ENCODE measurements around the gene MRPL24.
A peak's percentile ranks its signal among the peaks of the same experiment; 100 is the strongest.

MRPL24 gene

DNA sequence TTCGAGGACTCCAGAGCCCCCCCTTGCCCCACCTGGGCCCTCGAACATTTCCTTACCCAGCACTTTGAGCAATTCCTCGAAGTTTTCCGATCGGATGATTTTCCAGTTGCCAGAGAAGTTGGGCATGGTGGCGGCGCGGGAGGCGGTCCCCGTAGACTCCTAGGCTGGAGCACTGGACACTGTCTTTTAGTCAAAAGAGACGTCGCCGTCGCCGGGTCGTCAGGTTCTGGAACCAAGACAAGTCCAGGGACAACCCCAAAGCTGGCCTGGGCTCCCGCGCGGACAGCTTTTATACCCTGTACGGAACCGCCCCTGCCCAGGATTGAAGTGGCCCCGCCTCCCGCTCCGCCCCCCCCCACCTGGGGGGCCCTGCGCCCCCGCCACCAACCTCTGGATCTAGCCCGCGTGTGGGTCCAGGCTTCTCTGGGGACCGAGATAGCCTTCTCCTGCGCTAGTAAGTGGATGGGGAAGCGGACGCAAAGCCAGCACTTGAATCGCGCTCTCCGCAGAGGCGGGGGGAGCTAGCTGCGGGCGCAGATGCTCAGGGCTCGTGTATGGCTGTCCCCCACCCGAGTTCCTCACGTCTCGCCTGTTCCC is 35.5 kb downstream of the MRPL24 start, which contains the start of gene CRABP2:
Gene CRABP2 (minus strand): TSS at position 263 of the 597 bp plus-strand sequence. CDS start 137 bp downstream, at position 126.
- H3K4me1 ChIP-seq (ENCODE audit: low read length), result peaks cover 16% of the 10 kb centered on the region
- H3K4me3 ChIP-seq (ENCODE audit: low read length), result peak within 1 kb of the TSS; percentile 54
- peak within 1 kb of the TSS; percentile 96 for H3K4me2 ChIP-seq (ENCODE audit: low read depth, low read length)
- no peak for DNase-seq
- no peaks in the 10 kb centered on the region for H4K20me1 ChIP-seq (ENCODE audit: insufficient read depth, low read length)
- H3K9me2 ChIP-seq (replicated peaks; ENCODE audit: insufficient read depth, low read length), result no peaks in the 10 kb centered on the region
- H3F3A ChIP-seq (ENCODE audit: insufficient read depth, low read length), result no peaks in the 10 kb centered on the region; the same call in 1 of the 2 replicates
- no peak within 1 kb of the TSS; the same call in 1 of the 2 replicates for H3K9ac ChIP-seq (ENCODE audit: low read length)
- no peaks in the 10 kb centered on the region for H3K36me3 ChIP-seq (replicated peaks; ENCODE audit: insufficient read depth, low read length)
- no peaks in the 10 kb centered on the region for H3K79me2 ChIP-seq (ENCODE audit: low read length)
- peak within 1 kb of the TSS; percentile 60 for H2AFZ ChIP-seq (ENCODE audit: low read length)
- TF ChIP-seq EZH2 (optimal IDR thresholded peaks at IDR 0.05; ENCODE audit: low read depth, low read length) (no peak), EZH2phosphoT487 (IDR thresholded peaks at IDR 0.05; ENCODE audit: low read length) (no peak)
- TF ChIP-seq, protein P1, sequence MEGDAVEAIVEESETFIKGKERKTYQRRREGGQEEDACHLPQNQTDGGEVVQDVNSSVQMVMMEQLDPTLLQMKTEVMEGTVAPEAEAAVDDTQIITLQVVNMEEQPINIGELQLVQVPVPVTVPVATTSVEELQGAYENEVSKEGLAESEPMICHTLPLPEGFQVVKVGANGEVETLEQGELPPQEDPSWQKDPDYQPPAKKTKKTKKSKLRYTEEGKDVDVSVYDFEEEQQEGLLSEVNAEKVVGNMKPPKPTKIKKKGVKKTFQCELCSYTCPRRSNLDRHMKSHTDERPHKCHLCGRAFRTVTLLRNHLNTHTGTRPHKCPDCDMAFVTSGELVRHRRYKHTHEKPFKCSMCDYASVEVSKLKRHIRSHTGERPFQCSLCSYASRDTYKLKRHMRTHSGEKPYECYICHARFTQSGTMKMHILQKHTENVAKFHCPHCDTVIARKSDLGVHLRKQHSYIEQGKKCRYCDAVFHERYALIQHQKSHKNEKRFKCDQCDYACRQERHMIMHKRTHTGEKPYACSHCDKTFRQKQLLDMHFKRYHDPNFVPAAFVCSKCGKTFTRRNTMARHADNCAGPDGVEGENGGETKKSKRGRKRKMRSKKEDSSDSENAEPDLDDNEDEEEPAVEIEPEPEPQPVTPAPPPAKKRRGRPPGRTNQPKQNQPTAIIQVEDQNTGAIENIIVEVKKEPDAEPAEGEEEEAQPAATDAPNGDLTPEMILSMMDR (IDR thresholded peaks at IDR 0.05; ENCODE audit: low read length), result no peak
- peaks cover 68% of the 10 kb centered on the region for H3K27me3 ChIP-seq (replicated peaks; ENCODE audit: insufficient read depth, low read length)
- no peak within 1 kb of the TSS for H3K27ac ChIP-seq (ENCODE audit: low read length)
- no peaks in the 10 kb centered on the region for H3K9me3 ChIP-seq (replicated peaks; ENCODE audit: insufficient read depth, low read length)

- no peak overlapping the region for H3K4me3 ChIP-seq (ENCODE audit: low read length)
- no peak for TF ChIP-seq EZH2 (optimal IDR thresholded peaks at IDR 0.05; ENCODE audit: low read depth, low read length)
- TF ChIP-seq, protein P1 (IDR thresholded peaks at IDR 0.05; ENCODE audit: low read length), result no peak
- TF ChIP-seq EZH2phosphoT487 (IDR thresholded peaks at IDR 0.05; ENCODE audit: low read length), result no peak
- no peaks in the 10 kb centered on the region for H4K20me1 ChIP-seq (ENCODE audit: insufficient read depth, low read length)
- no peaks in the 10 kb centered on the region for H3K9me3 ChIP-seq (replicated peaks; ENCODE audit: insufficient read depth, low read length)
- H2AFZ ChIP-seq (ENCODE audit: low read length), result no peak overlapping the region
- DNase-seq, result no peak
- H3K4me2 ChIP-seq (ENCODE audit: low read depth, low read length), result peak overlapping the region; percentile 96; the same call in 1 of the 2 replicates
- H3K4me1 ChIP-seq (ENCODE audit: low read length), result peaks cover 16% of the 10 kb centered on the region
- no peaks in the 10 kb centered on the region for H3K9me2 ChIP-seq (replicated peaks; ENCODE audit: insufficient read depth, low read length)
- no peaks in the 10 kb centered on the region; the same call in 1 of the 2 replicates for H3F3A ChIP-seq (ENCODE audit: insufficient read depth, low read length)
- H3K79me2 ChIP-seq (ENCODE audit: low read length), result no peaks in the 10 kb centered on the region
- peaks cover 68% of the 10 kb centered on the region for H3K27me3 ChIP-seq (replicated peaks; ENCODE audit: insufficient read depth, low read length)
- H3K9ac ChIP-seq (ENCODE audit: low read length), result no peak overlapping the region
- no peaks in the 10 kb centered on the region for H3K36me3 ChIP-seq (replicated peaks; ENCODE audit: insufficient read depth, low read length)
- no peak overlapping the region for H3K27ac ChIP-seq (ENCODE audit: low read length)
Measured at GRCh38 chr1:156704930-156705320, 36.0 kb downstream of the MRPL24 start.

- H3K4me3 ChIP-seq (ENCODE audit: low read length), result no peak overlapping the region
Measured at GRCh38 chr1:156704166-156704711, 36.6 kb downstream of the MRPL24 start.

More at GRCh38 chr1:156704166-156704711, 36.6 kb downstream of the MRPL24 start:
- no peak for DNase-seq
- peaks cover 68% of the 10 kb centered on the region for H3K27me3 ChIP-seq (replicated peaks; ENCODE audit: insufficient read depth, low read length)
- no peak overlapping the region for H2AFZ ChIP-seq (ENCODE audit: low read length)
- no peak overlapping the region for H3K9ac ChIP-seq (ENCODE audit: low read length)
- no peak for TF ChIP-seq EZH2 (optimal IDR thresholded peaks at IDR 0.05; ENCODE audit: low read depth, low read length)
- TF ChIP-seq, protein P1 (IDR thresholded peaks at IDR 0.05; ENCODE audit: low read length), result no peak
- no peak for TF ChIP-seq EZH2phosphoT487 (IDR thresholded peaks at IDR 0.05; ENCODE audit: low read length)
- H3K36me3 ChIP-seq (replicated peaks; ENCODE audit: insufficient read depth, low read length), result no peaks in the 10 kb centered on the region
- H3K4me2 ChIP-seq (ENCODE audit: low read depth, low read length), result no peak overlapping the region
- H4K20me1 ChIP-seq (ENCODE audit: insufficient read depth, low read length), result no peaks in the 10 kb centered on the region
- H3K9me3 ChIP-seq (replicated peaks; ENCODE audit: insufficient read depth, low read length), result no peaks in the 10 kb centered on the region
- H3K79me2 ChIP-seq (ENCODE audit: low read length), result no peaks in the 10 kb centered on the region
- peaks cover 16% of the 10 kb centered on the region for H3K4me1 ChIP-seq (ENCODE audit: low read length)
- H3F3A ChIP-seq (ENCODE audit: insufficient read depth, low read length), result no peaks in the 10 kb centered on the region; the same call in 1 of the 2 replicates
- no peak overlapping the region for H3K27ac ChIP-seq (ENCODE audit: low read length)
- no peaks in the 10 kb centered on the region for H3K9me2 ChIP-seq (replicated peaks; ENCODE audit: insufficient read depth, low read length)

All from MM.1S (cell line).